Medulla oblongata (tissue), 1 donor: ENCODE results near the gene OAS2.
"Not testable (repeated sequence)": the region's sequence is repeated elsewhere in the genome, so short reads cannot be mapped to it uniquely, and the experiment has no call there.

Source experiments
- DNase-seq: peaks from one replicate; pipeline ENCODE4 v3.0.0-alpha.2; 2015; ENCODE audit errors: extremely low spot score

OAS2 gene

GRCh38 chr12:112948806-112949205 is 29.5 kb upstream of the OAS2 start:
- no peak for DNase-seq

GRCh38 chr12:112950701-112951100 is 27.6 kb upstream of the OAS2 start:
- no peak for DNase-seq

- DNase-seq: not testable (repeated sequence)
Observed at GRCh38 chr12:112957125-112957524, 21.2 kb upstream of the OAS2 start.

GRCh38 chr12:112961074-112961473 is 17.2 kb upstream of the OAS2 start:
- no peak for DNase-seq

- DNase-seq: no peak
Observed at GRCh38 chr12:112961536-112961935, 16.8 kb upstream of the OAS2 start.

GRCh38 chr12:112962561-112962960 is 15.8 kb upstream of the OAS2 start:
- no peak for DNase-seq

- peak; percentile 70 for DNase-seq
Observed at GRCh38 chr12:112963227-112963861, 15.0 kb upstream of the OAS2 start.

- DNase-seq: no peak
Observed at GRCh38 chr12:112964067-112964670, 14.2 kb upstream of the OAS2 start.

- DNase-seq: no peak
Observed at GRCh38 chr12:112964915-112965314, 13.4 kb upstream of the OAS2 start.

- no peak for DNase-seq
Observed at GRCh38 chr12:112965643-112966042, 12.7 kb upstream of the OAS2 start.

GRCh38 chr12:112967306-112967705 is 11.0 kb upstream of the OAS2 start:
- no peak for DNase-seq

- no peak for DNase-seq
Observed at GRCh38 chr12:112967858-112968257, 10.5 kb upstream of the OAS2 start.

GRCh38 chr12:112969547-112970306 is 8.6 kb upstream of the OAS2 start:
- DNase-seq: no peak

- DNase-seq: no peak
Observed at GRCh38 chr12:112970391-112970790, 7.9 kb upstream of the OAS2 start.

GRCh38 chr12:112971248-112971647 is 7.1 kb upstream of the OAS2 start:
- DNase-seq: no peak

GRCh38 chr12:112973011-112973735 is 5.1 kb upstream of the OAS2 start:
- DNase-seq: no peak

- peak; percentile 28 for DNase-seq
Observed at GRCh38 chr12:112973818-112974231, 4.5 kb upstream of the OAS2 start.

- DNase-seq: no peak
Observed at GRCh38 chr12:112974904-112975303, 3.4 kb upstream of the OAS2 start.

- DNase-seq: no peak
Observed at GRCh38 chr12:112977139-112977538, 1.2 kb upstream of the OAS2 start.

GRCh38 chr12:112977641-112978040 is 678 bp upstream of the OAS2 start:
- DNase-seq: peak; percentile 24

- peak; percentile 33 for DNase-seq
Observed at GRCh38 chr12:112979041-112979680, 842 bp downstream of the OAS2 start.
